DOHH2 (cell line): Measurements from ENCODE around the gene RNU1-3.
"Not testable (repeated sequence)": the region's sequence is repeated elsewhere in the genome, so short reads cannot be mapped to it uniquely, and the experiment has no call there.

ENCODE experiments used
- EZH2phosphoT487 ChIP-seq: fragments of 200-600 bp; sonication (generic); IDR thresholded peaks from 2 replicates; pipeline ENCODE4 v1.6.1; 2017; ENCODE audit warnings: borderline replicate concordance, mild to moderate bottlenecking, antibody characterized with exemption, low read length, moderate library complexity, mixed read lengths
- TF ChIP-seq, protein P1 (sequence below): fragments of 200-600 bp; sonication (generic); IDR thresholded peaks from one replicate; pipeline ENCODE4 v1.5.1; 2014; ENCODE audit warnings: antibody characterized with exemption, mild to moderate bottlenecking, low read depth, low read length; ENCODE audit not compliant: poor library complexity, severe bottlenecking

DNA sequence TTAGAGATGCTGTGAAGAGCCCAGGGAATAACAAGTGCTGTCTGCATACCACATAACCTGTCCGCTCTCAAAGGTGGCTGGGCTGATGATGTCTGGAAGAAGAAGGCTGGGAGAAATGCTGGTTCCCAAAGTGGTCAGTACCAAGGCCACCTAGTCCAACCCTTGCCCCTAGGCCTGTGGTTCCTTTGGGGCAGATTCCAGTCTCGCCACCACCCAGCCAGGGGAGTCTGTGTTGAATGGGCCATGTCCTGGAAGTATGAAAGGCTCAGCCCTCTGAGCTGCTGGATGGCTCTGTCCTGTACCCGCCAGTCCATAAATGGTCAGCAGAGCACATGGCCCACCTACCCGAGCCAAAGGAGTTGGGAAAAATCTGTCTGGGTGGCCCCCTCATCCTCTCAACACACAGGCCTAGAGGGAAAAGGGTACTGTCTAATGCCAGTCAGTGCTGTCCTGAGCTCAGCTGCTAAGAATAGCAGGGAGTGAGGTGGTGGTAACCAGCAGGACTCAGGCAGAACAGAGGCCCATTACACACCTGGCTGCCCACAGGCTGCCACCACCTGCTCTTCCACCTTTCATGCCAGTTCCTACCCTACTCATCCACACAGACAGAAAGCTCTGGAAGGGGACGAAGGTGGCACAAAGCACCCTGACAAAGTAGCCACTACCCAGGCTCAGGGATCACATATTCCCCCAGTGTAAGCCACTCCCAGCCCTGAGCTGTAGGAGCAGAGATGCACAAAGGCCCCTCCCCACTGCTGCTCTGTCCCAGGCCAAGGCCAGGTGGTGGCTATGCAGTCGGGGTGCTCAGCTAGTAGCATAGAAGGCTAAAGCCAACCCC lies 28.6 kb downstream of the RNU1-3 start:
- TF ChIP-seq, protein P1, sequence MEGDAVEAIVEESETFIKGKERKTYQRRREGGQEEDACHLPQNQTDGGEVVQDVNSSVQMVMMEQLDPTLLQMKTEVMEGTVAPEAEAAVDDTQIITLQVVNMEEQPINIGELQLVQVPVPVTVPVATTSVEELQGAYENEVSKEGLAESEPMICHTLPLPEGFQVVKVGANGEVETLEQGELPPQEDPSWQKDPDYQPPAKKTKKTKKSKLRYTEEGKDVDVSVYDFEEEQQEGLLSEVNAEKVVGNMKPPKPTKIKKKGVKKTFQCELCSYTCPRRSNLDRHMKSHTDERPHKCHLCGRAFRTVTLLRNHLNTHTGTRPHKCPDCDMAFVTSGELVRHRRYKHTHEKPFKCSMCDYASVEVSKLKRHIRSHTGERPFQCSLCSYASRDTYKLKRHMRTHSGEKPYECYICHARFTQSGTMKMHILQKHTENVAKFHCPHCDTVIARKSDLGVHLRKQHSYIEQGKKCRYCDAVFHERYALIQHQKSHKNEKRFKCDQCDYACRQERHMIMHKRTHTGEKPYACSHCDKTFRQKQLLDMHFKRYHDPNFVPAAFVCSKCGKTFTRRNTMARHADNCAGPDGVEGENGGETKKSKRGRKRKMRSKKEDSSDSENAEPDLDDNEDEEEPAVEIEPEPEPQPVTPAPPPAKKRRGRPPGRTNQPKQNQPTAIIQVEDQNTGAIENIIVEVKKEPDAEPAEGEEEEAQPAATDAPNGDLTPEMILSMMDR = not testable (repeated sequence)
- TF ChIP-seq EZH2phosphoT487 = not testable (repeated sequence)
